K562 (cell line): Measurements from ENCODE around the gene TMEM185B. TPM values are rescaled to one million over a fixed set of nuclear protein-coding genes. Genes with fewer than 3 reads are reported as not detected.

Source experiments
- ATF1 ChIP-seq, 2 experiments: fragments of 450-650 bp in 1 of 2; IDR thresholded peaks; 2 replicates each; pipeline ENCODE4 v1.6.1; 2016; ENCODE audit warnings: missing compliant biosample characterization in 1 of 2, missing genetic modification characterization in 1 of 2
- CEBPG ChIP-seq, 3 experiments: fragments of 200-800 bp in 1 of 3; sonication (Bioruptor generic) in 1 of 3; sonication (generic) in 1 of 3; formaldehyde crosslinking in 1 of 3; IDR thresholded peaks in 2 of 3; conservative IDR thresholded peaks in 1 of 3; 2 replicates each; pipeline versions ENCODE4 v1.6.1 to v1.8.0; 2016 to 2022; ENCODE audit warnings: missing compliant biosample characterization in 2 of 3, missing genetic modification characterization in 2 of 3, mild to moderate bottlenecking in 1 of 3, missing genetic modification reagents in 1 of 3
- CGGBP1 ChIP-seq: fragments of 250-450 bp; sonication (Bioruptor Pico); IDR thresholded peaks from 2 replicates; pipeline ENCODE4 v1.9.0; 2021; ENCODE audit warnings: mild to moderate bottlenecking
- CREM ChIP-seq: IDR thresholded peaks from 2 replicates; pipeline ENCODE4 v1.6.1; 2014; ENCODE audit warnings: antibody characterized with exemption, low read depth
- E2F3 ChIP-seq: fragments of 250-450 bp; sonication (Bioruptor Pico); IDR thresholded peaks from 2 replicates; pipeline ENCODE4 v1.4.0; 2020; ENCODE audit warnings: mild to moderate bottlenecking
- FOS ChIP-seq: IDR thresholded peaks from 3 replicates; pipeline ENCODE4 v1.6.1; 2011; ENCODE audit not compliant: insufficient read length; ENCODE audit errors: extremely low read depth
- GTF2E2 ChIP-seq: fragments of 200-800 bp; sonication (Bioruptor generic); IDR thresholded peaks from 2 replicates; pipeline ENCODE4 v1.6.1; 2016; ENCODE audit warnings: missing genetic modification characterization, missing compliant biosample characterization
- MLX ChIP-seq, 2 experiments: fragments of 450-650 bp in 1 of 2; sonication (generic) in 1 of 2; formaldehyde crosslinking; conservative IDR thresholded peaks; 2 replicates each; pipeline versions ENCODE4 v1.4.0 to v1.8.1; 2020 to 2022; ENCODE audit warnings: mild to moderate bottlenecking in 1 of 2, missing genetic modification reagents in 1 of 2
- MXD1 ChIP-seq: fragments of 250-450 bp; sonication (Bioruptor Pico); IDR thresholded peaks from 2 replicates; pipeline ENCODE4 v1.8.0; 2021; ENCODE audit warnings: borderline replicate concordance, mild to moderate bottlenecking, moderate library complexity; ENCODE audit not compliant: poor library complexity, severe bottlenecking
- MXI1 ChIP-seq: IDR thresholded peaks from 2 replicates; pipeline ENCODE4 v1.6.1; 2011; ENCODE audit warnings: low read depth, mild to moderate bottlenecking, improper control_type of control experiment, low read length
- NCOA2 ChIP-seq, 2 experiments: fragments of 450-650 bp; IDR thresholded peaks; 2 replicates each; pipeline ENCODE4 v1.6.1; 2018; ENCODE audit warnings: mild to moderate bottlenecking in 2 of 2, moderate library complexity in 1 of 2; ENCODE audit not compliant: partially characterized antibody in 2 of 2
- POLR2AphosphoS5 ChIP-seq: IDR thresholded peaks from 2 replicates; pipeline ENCODE4 v1.6.1; 2011; ENCODE audit warnings: mild to moderate bottlenecking, low read depth, low read length, moderate library complexity; ENCODE audit not compliant: control insufficient read depth, insufficient read depth
- PTTG1 ChIP-seq: fragments of 450-650 bp; IDR thresholded peaks from 2 replicates; pipeline ENCODE4 v1.6.1; 2016; ENCODE audit warnings: low read depth, mild to moderate bottlenecking, missing genetic modification characterization, missing compliant biosample characterization
- RBM14 ChIP-seq: fragments of 200-400 bp; formaldehyde crosslinking; IDR thresholded peaks from 2 replicates; pipeline ENCODE4 v1.6.1; 2018; ENCODE audit warnings: low read depth, mild to moderate bottlenecking, low read length, moderate library complexity, borderline replicate concordance; ENCODE audit not compliant: insufficient read depth
- RFX1 ChIP-seq: fragments of 450-650 bp; IDR thresholded peaks from 2 replicates; pipeline ENCODE4 v1.6.1; 2016; ENCODE audit warnings: mild to moderate bottlenecking, moderate library complexity
- SAFB2 ChIP-seq: fragments of 200-400 bp; formaldehyde crosslinking; IDR thresholded peaks from 2 replicates; pipeline ENCODE4 v1.6.1; 2018; ENCODE audit warnings: borderline replicate concordance, low read length, low read depth, moderate library complexity; ENCODE audit not compliant: severe bottlenecking
- SMAD1 ChIP-seq: fragments of 150-350 bp; IDR thresholded peaks from 2 replicates; pipeline ENCODE4 v1.6.1; 2014; ENCODE audit warnings: low read length, low read depth; ENCODE audit not compliant: partially characterized antibody
- SMARCC2 ChIP-seq: fragments of 450-650 bp; IDR thresholded peaks from 2 replicates; pipeline ENCODE4 v1.6.1; 2017; ENCODE audit warnings: antibody characterized with exemption, moderate library complexity, mild to moderate bottlenecking, low read depth
- TAL1 ChIP-seq: fragments of 450-650 bp; IDR thresholded peaks from 2 replicates; pipeline ENCODE4 v1.6.1; 2016; ENCODE audit warnings: mild to moderate bottlenecking
- ZBTB7A ChIP-seq: IDR thresholded peaks from 2 replicates; pipeline ENCODE4 v1.6.1; 2011; ENCODE audit warnings: low read depth, mild to moderate bottlenecking, low read length, moderate library complexity, borderline replicate concordance; ENCODE audit not compliant: control insufficient read depth
- ZBTB8A ChIP-seq: fragments of 450-650 bp; IDR thresholded peaks from 2 replicates; pipeline ENCODE4 v1.6.1; 2018; ENCODE audit warnings: mild to moderate bottlenecking, moderate library complexity; ENCODE audit not compliant: partially characterized antibody
- ZNF212 ChIP-seq: fragments of 450-650 bp; formaldehyde crosslinking; IDR thresholded peaks from 2 replicates; pipeline ENCODE4 v1.4.0; 2020; ENCODE audit warnings: mild to moderate bottlenecking
- ZNF436 ChIP-seq: fragments of 250-450, 450-650 bp; sonication (Bioruptor Pico); formaldehyde crosslinking; IDR thresholded peaks from 2 replicates; pipeline ENCODE4 v1.7.0; 2020; ENCODE audit warnings: mild to moderate bottlenecking
- ZNF511 ChIP-seq: sonication (generic); formaldehyde crosslinking; IDR thresholded peaks from 2 replicates; pipeline ENCODE4 v1.8.0; 2022; ENCODE audit warnings: mild to moderate bottlenecking, missing genetic modification reagents
- ZNF57 ChIP-seq: fragments of 450-650 bp; formaldehyde crosslinking; IDR thresholded peaks from 2 replicates; pipeline ENCODE4 v1.4.0; 2020; ENCODE audit warnings: mild to moderate bottlenecking, moderate library complexity
- polyA plus RNA-seq, 8 experiments: library from polyadenylated mRNA; depleted of rRNA in 4 of 8; stranded (reverse) in 5 of 8; unstranded in 3 of 8; fragments of >200 nt; fragmentation: Nextera tagmentation in 2 of 8; fragmentation: Illumina TruSeq in 1 of 8; extraction: Ambion mirVana in 2 of 8; extraction: Trizol in 1 of 8; gene quantifications; 2 replicates each; pipeline versions ENCODE4 v1.2.1 to v1.2.3, GENCODE V29; 2011 to 2014; ENCODE audit warnings: inconsistent platforms in 1 of 8, missing spikeins in 1 of 8
- total RNA-seq, 7 experiments: library from RNA; depleted of rRNA in 6 of 7; stranded (reverse); fragments of >200 nt in 6 of 7; fragmentation: Illumina TruSeq in 2 of 7; extraction: Trizol in 2 of 7; gene quantifications; 2 replicates each; pipeline versions ENCODE4 v1.2.1 to v1.2.3, GENCODE V29; 2011 to 2021; ENCODE audit warnings: low replicate concordance in 1 of 7

Gene TMEM185B
- total and polyA plus RNA-seq, 9 of the 15 experiments (the other 6 are each of a cell fraction or from before 2014, with no cell fraction given) = 2.9 to 28.2 (median 11.5) TPM

GRCh38 chr2:120252225-120253020 is 29.2 kb upstream of the TMEM185B start, which contains the start of gene RALB (continued):
- TF ChIP-seq SAFB2 (no peak), POLR2AphosphoS5 (no peak), CEBPG (CRISPR knock-in tag; IDR thresholded peaks at IDR 0.05) (no peak), CEBPG (tag; conservative IDR thresholded peaks at IDR 0.05 in 1 of 2, IDR thresholded peaks at IDR 0.05 in 1 of 2) (no peak), E2F3 (CRISPR knock-in tag) (peak; percentile 44; the same call in 1 of the 2 replicates), MXD1 (no peak), TAL1 (no peak), FOS (peak; percentile 80), ATF1 (CRISPR knock-in tag; IDR thresholded peaks at IDR 0.05) (no peak), ATF1 (tag; IDR thresholded peaks at IDR 0.05) (peak; percentile 56), CREM (peak; percentile 39), MLX (CRISPR knock-in tag; conservative IDR thresholded peaks at IDR 0.05) (0 out of 4 replicates have a peak, but pooled peaks of 1 of the 2 experiments have one; percentile 59), RFX1 (peak; percentile 97), MXI1 (peak; percentile 92), RBM14 (no peak), ZBTB8A (no peak), ZNF511 (CRISPR knock-in tag) (no peak; the same call in 1 of the 2 replicates), NCOA2 (IDR thresholded peaks at IDR 0.05; ENCODE audit: partially characterized antibody in 2 of 2) (no peak), GTF2E2 (tag) (no peak; the same call in 1 of the 2 replicates), ZBTB7A (peak; percentile 59; the same call in 1 of the 2 replicates), SMARCC2 (no peak), CGGBP1 (CRISPR knock-in tag) (no peak), ZNF57 (CRISPR knock-in tag) (no peak), PTTG1 (no peak), SMAD1 (no peak), ZNF436 (CRISPR knock-in tag) (no peak), ZNF212 (CRISPR knock-in tag) (0 out of 2 replicates have a peak, but pooled peaks have one; percentile 25)
